ENCODE measurements around the gene NDST3.

Gene NDST3

GRCh38 chr4:118177126-118177525, 142.8 kb downstream of the NDST3 start:
- Histone ChIP-seq H3K36me3 (ENCODE audit: control insufficient read depth, insufficient read depth, low read length) (no peaks in the 10 kb centered on the region), H3K27ac (ENCODE audit: low read depth, low read length) (no peak overlapping the region), H3K4me1 (ENCODE audit: control insufficient read depth, insufficient read depth, low read length) (no peaks in the 10 kb centered on the region), H3K9me3 (ENCODE audit: control insufficient read depth, insufficient read depth, low read length) (no peaks in the 10 kb centered on the region), H3K9ac (ENCODE audit: low read depth, low read length) (no peak overlapping the region), H3K27me3 (ENCODE audit: control insufficient read depth, insufficient read depth, low read length) (no peaks in the 10 kb centered on the region), H3K4me3 (ENCODE audit: low read depth, low read length) (no peak overlapping the region)

- Histone ChIP-seq H3K27ac (ENCODE audit: low read depth, low read length) (no peak overlapping the region), H3K9ac (ENCODE audit: low read depth, low read length) (no peak overlapping the region), H3K27me3 (ENCODE audit: control insufficient read depth, insufficient read depth, low read length) (no peaks in the 10 kb centered on the region), H3K36me3 (ENCODE audit: control insufficient read depth, insufficient read depth, low read length) (no peaks in the 10 kb centered on the region), H3K9me3 (ENCODE audit: control insufficient read depth, insufficient read depth, low read length) (no peaks in the 10 kb centered on the region), H3K4me1 (ENCODE audit: control insufficient read depth, insufficient read depth, low read length) (no peaks in the 10 kb centered on the region), H3K4me3 (ENCODE audit: low read depth, low read length) (no peak overlapping the region)
These were observed 146.5 kb downstream of the NDST3 start for GRCh38 chr4:118180776-118181175.

- Histone ChIP-seq H3K9ac (ENCODE audit: low read depth, low read length) (no peak overlapping the region), H3K27me3 (ENCODE audit: control insufficient read depth, insufficient read depth, low read length) (no peaks in the 10 kb centered on the region), H3K36me3 (ENCODE audit: control insufficient read depth, insufficient read depth, low read length) (no peaks in the 10 kb centered on the region), H3K4me1 (ENCODE audit: control insufficient read depth, insufficient read depth, low read length) (peaks cover 17% of the 10 kb centered on the region), H3K27ac (ENCODE audit: low read depth, low read length) (peak overlapping the region; percentile 52), H3K4me3 (ENCODE audit: low read depth, low read length) (peak overlapping the region; percentile 18; the same call in 1 of the 2 replicates), H3K9me3 (ENCODE audit: control insufficient read depth, insufficient read depth, low read length) (0 out of 2 replicates have a peak, but pooled peaks cover 6% of the 10 kb centered on the region)
These were observed 156.6 kb downstream of the NDST3 start for GRCh38 chr4:118190903-118191302.

GRCh38 chr4:118193421-118193820, 159.1 kb downstream of the NDST3 start:
- no peak overlapping the region for H3K27ac ChIP-seq (ENCODE audit: low read depth, low read length)
- H3K9ac ChIP-seq (ENCODE audit: low read depth, low read length) = no peak overlapping the region
- H3K9me3 ChIP-seq (ENCODE audit: control insufficient read depth, insufficient read depth, low read length) = 0 out of 2 replicates have a peak, but pooled peaks cover 7% of the 10 kb centered on the region
- H3K4me3 ChIP-seq (ENCODE audit: low read depth, low read length) = no peak overlapping the region
- H3K27me3 ChIP-seq (ENCODE audit: control insufficient read depth, insufficient read depth, low read length) = no peaks in the 10 kb centered on the region
- no peaks in the 10 kb centered on the region for H3K36me3 ChIP-seq (ENCODE audit: control insufficient read depth, insufficient read depth, low read length)
- H3K4me1 ChIP-seq (ENCODE audit: control insufficient read depth, insufficient read depth, low read length) = peaks cover 17% of the 10 kb centered on the region

- Histone ChIP-seq H3K27me3 (ENCODE audit: control insufficient read depth, insufficient read depth, low read length) (no peaks in the 10 kb centered on the region), H3K9ac (ENCODE audit: low read depth, low read length) (no peak overlapping the region), H3K36me3 (ENCODE audit: control insufficient read depth, insufficient read depth, low read length) (no peaks in the 10 kb centered on the region), H3K27ac (ENCODE audit: low read depth, low read length) (no peak overlapping the region), H3K4me1 (ENCODE audit: control insufficient read depth, insufficient read depth, low read length) (peaks cover 24% of the 10 kb centered on the region), H3K4me3 (ENCODE audit: low read depth, low read length) (no peak overlapping the region), H3K9me3 (ENCODE audit: control insufficient read depth, insufficient read depth, low read length) (peaks cover 14% of the 10 kb centered on the region)
These were observed 172.3 kb downstream of the NDST3 start for GRCh38 chr4:118206627-118207026.

- H3K9me3 ChIP-seq (ENCODE audit: control insufficient read depth, insufficient read depth, low read length) = no peaks in the 10 kb centered on the region
- peaks cover 14% of the 10 kb centered on the region for H3K4me1 ChIP-seq (ENCODE audit: control insufficient read depth, insufficient read depth, low read length)
- no peak overlapping the region for H3K27ac ChIP-seq (ENCODE audit: low read depth, low read length)
- no peaks in the 10 kb centered on the region for H3K36me3 ChIP-seq (ENCODE audit: control insufficient read depth, insufficient read depth, low read length)
- H3K9ac ChIP-seq (ENCODE audit: low read depth, low read length) = no peak overlapping the region
- H3K4me3 ChIP-seq (ENCODE audit: low read depth, low read length) = no peak overlapping the region
- no peaks in the 10 kb centered on the region for H3K27me3 ChIP-seq (ENCODE audit: control insufficient read depth, insufficient read depth, low read length)
These were observed 178.8 kb downstream of the NDST3 start for GRCh38 chr4:118213101-118213500.

- Histone ChIP-seq H3K27ac (ENCODE audit: low read depth, low read length) (no peak overlapping the region), H3K4me1 (ENCODE audit: control insufficient read depth, insufficient read depth, low read length) (no peaks in the 10 kb centered on the region), H3K9me3 (ENCODE audit: control insufficient read depth, insufficient read depth, low read length) (no peaks in the 10 kb centered on the region), H3K27me3 (ENCODE audit: control insufficient read depth, insufficient read depth, low read length) (no peaks in the 10 kb centered on the region), H3K36me3 (ENCODE audit: control insufficient read depth, insufficient read depth, low read length) (no peaks in the 10 kb centered on the region), H3K9ac (ENCODE audit: low read depth, low read length) (no peak overlapping the region), H3K4me3 (ENCODE audit: low read depth, low read length) (no peak overlapping the region)
These were observed 181.5 kb downstream of the NDST3 start for GRCh38 chr4:118215826-118216225.

GRCh38 chr4:118221227-118221800, 187.0 kb downstream of the NDST3 start:
- H3K36me3 ChIP-seq (ENCODE audit: control insufficient read depth, insufficient read depth, low read length) = no peaks in the 10 kb centered on the region
- H3K27me3 ChIP-seq (ENCODE audit: control insufficient read depth, insufficient read depth, low read length) = no peaks in the 10 kb centered on the region
- H3K9me3 ChIP-seq (ENCODE audit: control insufficient read depth, insufficient read depth, low read length) = no peaks in the 10 kb centered on the region
- no peak overlapping the region for H3K9ac ChIP-seq (ENCODE audit: low read depth, low read length)
- H3K4me3 ChIP-seq (ENCODE audit: low read depth, low read length) = no peak overlapping the region
- no peak overlapping the region for H3K27ac ChIP-seq (ENCODE audit: low read depth, low read length)
- H3K4me1 ChIP-seq (ENCODE audit: control insufficient read depth, insufficient read depth, low read length) = no peaks in the 10 kb centered on the region

- H3K27ac ChIP-seq (ENCODE audit: low read depth, low read length) = no peak overlapping the region
- no peaks in the 10 kb centered on the region for H3K9me3 ChIP-seq (ENCODE audit: control insufficient read depth, insufficient read depth, low read length)
- no peaks in the 10 kb centered on the region for H3K4me1 ChIP-seq (ENCODE audit: control insufficient read depth, insufficient read depth, low read length)
- no peak overlapping the region for H3K4me3 ChIP-seq (ENCODE audit: low read depth, low read length)
- H3K9ac ChIP-seq (ENCODE audit: low read depth, low read length) = no peak overlapping the region
- no peaks in the 10 kb centered on the region for H3K36me3 ChIP-seq (ENCODE audit: control insufficient read depth, insufficient read depth, low read length)
- H3K27me3 ChIP-seq (ENCODE audit: control insufficient read depth, insufficient read depth, low read length) = no peaks in the 10 kb centered on the region
These were observed 190.1 kb downstream of the NDST3 start for GRCh38 chr4:118224243-118224829.

GRCh38 chr4:118225511-118225910, 191.2 kb downstream of the NDST3 start:
- Histone ChIP-seq H3K4me1 (ENCODE audit: control insufficient read depth, insufficient read depth, low read length) (no peaks in the 10 kb centered on the region), H3K27ac (ENCODE audit: low read depth, low read length) (no peak overlapping the region)

GRCh38 chr4:118226311-118227010, 192.2 kb downstream of the NDST3 start:
- no peak overlapping the region for H3K4me3 ChIP-seq (ENCODE audit: low read depth, low read length)
- H3K4me1 ChIP-seq (ENCODE audit: control insufficient read depth, insufficient read depth, low read length) = no peaks in the 10 kb centered on the region
- H3K36me3 ChIP-seq (ENCODE audit: control insufficient read depth, insufficient read depth, low read length) = no peaks in the 10 kb centered on the region
- H3K27me3 ChIP-seq (ENCODE audit: control insufficient read depth, insufficient read depth, low read length) = no peaks in the 10 kb centered on the region
- H3K9ac ChIP-seq (ENCODE audit: low read depth, low read length) = no peak overlapping the region
- no peaks in the 10 kb centered on the region for H3K9me3 ChIP-seq (ENCODE audit: control insufficient read depth, insufficient read depth, low read length)
- H3K27ac ChIP-seq (ENCODE audit: low read depth, low read length) = no peak overlapping the region

More at GRCh38 chr4:118225511-118225910, 191.2 kb downstream of the NDST3 start:
- Histone ChIP-seq H3K36me3 (ENCODE audit: control insufficient read depth, insufficient read depth, low read length) (no peaks in the 10 kb centered on the region), H3K9ac (ENCODE audit: low read depth, low read length) (no peak overlapping the region), H3K27me3 (ENCODE audit: control insufficient read depth, insufficient read depth, low read length) (no peaks in the 10 kb centered on the region), H3K9me3 (ENCODE audit: control insufficient read depth, insufficient read depth, low read length) (no peaks in the 10 kb centered on the region), H3K4me3 (ENCODE audit: low read depth, low read length) (no peak overlapping the region)
